Measurements from ENCODE around the gene FNDC11. TPM values are rescaled to one million over a fixed set of nuclear protein-coding genes. Genes with fewer than 3 reads are reported as not detected.

The FNDC11 gene
- total RNA-seq, 2 donors from 2014 or later: 0.19 TPM; not detected in 1

Other genes starting within 250 kb of the FNDC11 start
- gene CHRNA4, start 192.8 kb upstream of the FNDC11 start, total RNA-seq: not detected
- gene KCNQ2, start 81.5 kb upstream of the FNDC11 start, total RNA-seq: not detected
- gene EEF1A2, start 55.1 kb upstream of the FNDC11 start, total RNA-seq: 1 to 10 TPM in 1 of 2 donors, under 1 TPM in 1; 0.42 to 2.6 TPM
- 100 to 1,000 TPM; 172 to 331 TPM for gene PPDPF, start 33.4 kb upstream of the FNDC11 start, total RNA-seq
- gene PTK6, start 16.8 kb upstream of the FNDC11 start, total RNA-seq: under 1 TPM in 1 of 2 donors, not detected in 1; 0.60 TPM
- gene SRMS, start 6.4 kb upstream of the FNDC11 start, total RNA-seq: not detected
- gene HELZ2, start 20.1 kb downstream of the FNDC11 start, total RNA-seq: 10 to 100 TPM; 13.7 to 25.5 TPM
- 1 to 10 TPM; 6.9 to 8.8 TPM for gene GMEB2, start 72.9 kb downstream of the FNDC11 start, total RNA-seq
- gene STMN3, start 99.3 kb downstream of the FNDC11 start, total RNA-seq: 10 to 100 TPM; 11.7 to 27.3 TPM
- gene RTEL1, start 104.2 kb downstream of the FNDC11 start, total RNA-seq: 10 to 100 TPM; 28.3 to 28.7 TPM
- gene TNFRSF6B, start 142.5 kb downstream of the FNDC11 start, total RNA-seq: 1 to 10 TPM; 5.4 to 7.0 TPM
- gene ARFRP1, start 153.8 kb downstream of the FNDC11 start, total RNA-seq: 10 to 100 TPM; 35.7 to 38.1 TPM
- gene ZGPAT, start 153.9 kb downstream of the FNDC11 start, total RNA-seq: 10 to 100 TPM; 15.1 to 15.2 TPM
- gene LIME1, start 182.5 kb downstream of the FNDC11 start, total RNA-seq: 1 to 10 TPM; 4.2 to 4.9 TPM
- gene SLC2A4RG, start 185.6 kb downstream of the FNDC11 start, total RNA-seq: 100 to 1,000 TPM in 1 of 2 donors, 10 to 100 TPM in 1; 54.0 to 112 TPM

Measured in posterior vena cava (tissue), 2 donors.